Endothelial cell of umbilical vein (primary cell): ENCODE measurements around the gene MLF2. TPM values are rescaled to one million over a fixed set of nuclear protein-coding genes. Genes with fewer than 3 reads are reported as not detected.

Experiments
- BruUV-seq: library from RNA; stranded (reverse); fragments of 400-500 nt; replicated peaks from 2 replicates; lab custom pipeline; 2021; lab: Mats Ljungman, UMichigan
- CTCF ChIA-PET: fragments of 300-600, 350-600 bp; sonication (Branson Sonifier 250); formaldehyde crosslinking; loops from one replicate; lab custom pipeline; 2021; ENCODE audit warnings: antibody characterized with exemption, inconsistent platforms; lab: Charles Lee
- POLR2A ChIA-PET: fragments of 300-600, 350-600 bp; sonication (Branson Sonifier 250); formaldehyde crosslinking; loops from one replicate; lab custom pipeline; 2021; ENCODE audit warnings: antibody characterized with exemption, inconsistent platforms; lab: Charles Lee
- DNase-seq: peaks from one replicate; pipeline ENCODE4 v3.0.0-alpha.2; 2011; ENCODE audit warnings: low read depth, low spot score
- FAIRE-seq: peaks from 2 replicates; lab custom pipeline; 2011; peaks lifted over from hg19 to GRCh38; lab: Jason Lieb, UNC
- H2AFZ ChIP-seq: 2 replicates; pipeline ENCODE4 v1.6.0; 2012; ENCODE audit warnings: low read depth, low read length, control low read depth, inconsistent platforms
- H3K27ac ChIP-seq: 2 replicates; pipeline ENCODE4 v1.5.1; 2011; ENCODE audit warnings: low read depth, mild to moderate bottlenecking, control low read depth, low read length, moderate library complexity; ENCODE audit not compliant: insufficient read depth
- H3K27me3 ChIP-seq, 2 experiments: 2 replicates each; pipeline versions ENCODE4 v1.6.0 to v1.6.1; 2011; ENCODE audit warnings: low read length in 2 of 2, mixed read lengths in 1 of 2; ENCODE audit not compliant: control insufficient read depth in 2 of 2, insufficient read depth in 2 of 2
- H3K36me3 ChIP-seq, 2 experiments: 2 replicates in 1 of 2; 3 replicates in 1 of 2; pipeline ENCODE4 v1.5.1; 2011; ENCODE audit warnings: low read length in 2 of 2, mild to moderate bottlenecking in 1 of 2, moderate library complexity in 1 of 2; ENCODE audit not compliant: control insufficient read depth in 2 of 2, insufficient read depth in 2 of 2; ENCODE audit errors: extremely low read depth in 1 of 2
- H3K4me1 ChIP-seq: 3 replicates; pipeline ENCODE4 v1.5.1; 2011; ENCODE audit warnings: mild to moderate bottlenecking, low read length; ENCODE audit not compliant: control insufficient read depth, insufficient read depth; ENCODE audit errors: extremely low read depth
- H3K4me2 ChIP-seq: 2 replicates; pipeline ENCODE4 v1.6.1; 2011; ENCODE audit warnings: low read length, control low read depth, mixed read lengths; ENCODE audit not compliant: insufficient read depth
- H3K4me3 ChIP-seq, 3 experiments: fragments of 200-600 bp in 1 of 3; sonication (generic), shearing (Covaris generic) in 1 of 3; replicated peaks in 1 of 3; 2 replicates each; pipeline ENCODE4 v1.5.1; 2011 to 2016; ENCODE audit warnings: control low read depth in 3 of 3, low read length in 3 of 3, mild to moderate bottlenecking in 2 of 3, inconsistent platforms in 1 of 3, low read depth in 1 of 3, moderate library complexity in 1 of 3; ENCODE audit not compliant: insufficient read depth in 1 of 3
- H3K79me2 ChIP-seq: 2 replicates; pipeline ENCODE4 v1.6.0; 2012; ENCODE audit warnings: low read length, inconsistent platforms; ENCODE audit not compliant: control insufficient read depth, insufficient read depth
- H3K9ac ChIP-seq: replicated peaks from 2 replicates; pipeline ENCODE3; 2011; ENCODE audit warnings: low read length, control low read depth; ENCODE audit not compliant: insufficient read depth; ENCODE audit errors: extremely low read depth
- H3K9me1 ChIP-seq: replicated peaks from 3 replicates; pipeline ENCODE4 v1.6.0; 2011; ENCODE audit warnings: mild to moderate bottlenecking, low read length; ENCODE audit not compliant: control insufficient read depth, insufficient read depth; ENCODE audit errors: extremely low read depth
- H3K9me3 ChIP-seq: replicated peaks from 2 replicates; pipeline ENCODE4 v1.5.1; 2012; ENCODE audit warnings: low read length, inconsistent platforms; ENCODE audit not compliant: control insufficient read depth, insufficient read depth
- H4K20me1 ChIP-seq: replicated peaks from 2 replicates; pipeline ENCODE3; 2011; ENCODE audit warnings: mild to moderate bottlenecking, low read length; ENCODE audit not compliant: control insufficient read depth, insufficient read depth; ENCODE audit errors: extremely low read depth
- EZH2 ChIP-seq: IDR thresholded peaks from 2 replicates; pipeline ENCODE4 v1.6.1; 2012; ENCODE audit warnings: borderline replicate concordance, low read depth, mild to moderate bottlenecking, moderate library complexity, low read length, inconsistent platforms; ENCODE audit not compliant: severe bottlenecking
- FOS ChIP-seq: IDR thresholded peaks from 2 replicates; pipeline ENCODE4 v1.6.1; 2011; ENCODE audit warnings: mild to moderate bottlenecking, low read length, moderate library complexity, borderline replicate concordance; ENCODE audit not compliant: insufficient read depth
- GATA2 ChIP-seq: IDR thresholded peaks from 2 replicates; pipeline ENCODE4 v1.7.0; 2011; ENCODE audit warnings: low read depth, mild to moderate bottlenecking, moderate library complexity, mixed read lengths, low read length; ENCODE audit not compliant: insufficient read length, insufficient read depth
- JUN ChIP-seq: IDR thresholded peaks from 2 replicates; pipeline ENCODE4 v1.6.1; 2011; ENCODE audit warnings: borderline replicate concordance, low read depth; ENCODE audit not compliant: insufficient read length, insufficient read depth
- MYC ChIP-seq: IDR thresholded peaks from one replicate; pipeline ENCODE4 v1.6.1; 2011; ENCODE audit warnings: mild to moderate bottlenecking, low read depth, low read length
- POLR2A ChIP-seq: IDR thresholded peaks from 2 replicates; pipeline ENCODE4 v1.6.1; 2012; ENCODE audit warnings: low read depth, mild to moderate bottlenecking, control low read depth, low read length
- POLR2AphosphoS5 ChIP-seq: IDR thresholded peaks from 2 replicates; pipeline ENCODE4 v1.6.1; 2012; ENCODE audit warnings: low read depth, mild to moderate bottlenecking, control low read depth, low read length, moderate library complexity; ENCODE audit not compliant: insufficient read depth
- dilution Hi-C: fragments of 300-500 bp; cut with MboI; formaldehyde crosslinking; loops from one replicate; pipeline ENCODE4 v1.15.0; 2019; ENCODE audit warnings: low sequenced_read_pairs; ENCODE audit not compliant: extremely low pct_ligation_motif_present
- intact Hi-C: fragments of 100-400 bp; cut with micrococcal nuclease; formaldehyde crosslinking; loops from one replicate; pipeline ENCODE4 v1.10.0; 2022
- polyA plus RNA-seq, 4 experiments: library from polyadenylated mRNA; depleted of rRNA in 3 of 4; stranded (reverse) in 3 of 4; unstranded in 1 of 4; fragments of >200 nt; gene quantifications; 2 replicates each; pipeline versions ENCODE4 v1.2.1 to v1.2.3, GENCODE V29; 2011 to 2012; ENCODE audit warnings: missing spikeins in 1 of 4
- total RNA-seq: library from RNA; stranded (reverse); gene quantifications from 2 replicates; pipeline ENCODE4 v1.2.3, GENCODE V29; 2021
- TF ChIP-seq, protein P1 (sequence below): IDR thresholded peaks from 2 replicates; pipeline ENCODE4 v1.6.1; 2011; ENCODE audit not compliant: insufficient read depth, insufficient read length
- TF ChIP-seq, protein P2 (sequence below), 2 donors: IDR thresholded peaks; 1 replicate in 1 of 2; 2 replicates in 1 of 2; pipeline ENCODE4 v1.5.1; 2011; ENCODE audit warnings: low read length in 2 of 2, mild to moderate bottlenecking in 2 of 2, moderate library complexity in 2 of 2, control low read depth in 1 of 2, inconsistent platforms in 1 of 2, low read depth in 1 of 2; ENCODE audit not compliant: insufficient read depth in 1 of 2; ENCODE audit errors: extremely low read depth in 1 of 2

MLF2 gene
- total and polyA plus RNA-seq, 2 donors (not counting 3 experiments of a cell fraction or from before 2014, with no cell fraction given) = 147 to 306 TPM

DNA sequence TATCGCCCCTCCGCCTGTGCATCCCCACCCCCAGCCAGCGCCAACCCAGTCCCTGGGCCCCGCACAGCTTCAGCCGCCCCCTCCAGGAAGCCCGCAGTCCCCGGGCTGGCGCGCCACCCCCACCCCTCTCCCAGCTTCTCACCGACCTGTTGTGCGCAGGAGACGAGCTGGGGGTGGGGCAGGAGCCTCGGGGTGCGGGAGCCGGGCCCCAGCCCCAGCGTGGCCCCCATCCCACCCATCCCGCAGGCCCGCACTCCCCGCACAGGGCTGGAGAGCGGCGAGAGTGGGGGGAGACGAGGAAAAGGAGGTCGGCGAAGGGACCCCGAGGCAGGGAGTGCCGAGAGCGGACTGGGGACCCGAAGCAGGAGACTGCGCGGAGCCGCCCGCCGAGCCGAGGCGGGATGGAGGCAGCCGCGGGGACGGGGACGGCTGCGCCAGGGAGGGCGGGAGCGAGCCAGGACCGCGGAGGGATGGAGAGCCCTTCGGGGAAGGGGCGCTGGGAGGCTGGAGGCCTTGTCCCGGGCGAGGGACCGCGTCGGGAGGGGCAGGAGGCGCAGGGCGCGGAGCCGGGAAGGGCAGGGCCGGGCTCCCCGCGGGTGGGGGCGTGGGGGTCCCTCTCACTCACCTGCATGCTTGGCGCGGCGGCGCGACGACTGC lies 52.8 kb downstream of the MLF2 start:
- H3K27me3 ChIP-seq = peaks cover 33 to 47% of the 10 kb centered on the region in 2 experiments
- FAIRE-seq = no peak

More for the DNA sequence above, 52.8 kb downstream of the MLF2 start:
- ChIA-PET POLR2A (no interaction called here), CTCF (interaction anchor here (2.5 kb wide), 1 partner anchor 16 kb away, joined by 10 read pairs; no protein-coding TSS in a partner anchor)
- Histone ChIP-seq H3K9me1 (no peaks in the 10 kb centered on the region), H2AFZ (peak overlapping the region; percentile 65), H3K4me3 (peak overlapping the region; percentile 6 to 46 (median 28)), H4K20me1 (no peaks in the 10 kb centered on the region), H3K9me3 (no peaks in the 10 kb centered on the region), H3K27ac (no peak overlapping the region), H3K79me2 (no peaks in the 10 kb centered on the region), H3K4me1 (peaks cover 4% of the 10 kb centered on the region), H3K36me3 (no peaks in the 10 kb centered on the region), H3K9ac (no peak overlapping the region), H3K4me2 (peak overlapping the region; percentile 25)
- DNase-seq = no peak
- BruUV-seq = no TSS peak
- dilution Hi-C loops = no loop called here
- intact Hi-C loops = loop anchor here (1.0 to 5.0 kb wide), 2 partner anchors 11 to 148 kb away; partner anchors contain the start of gene ZNF384
- no peak for TF ChIP-seq JUN
- TF ChIP-seq, protein P1, sequence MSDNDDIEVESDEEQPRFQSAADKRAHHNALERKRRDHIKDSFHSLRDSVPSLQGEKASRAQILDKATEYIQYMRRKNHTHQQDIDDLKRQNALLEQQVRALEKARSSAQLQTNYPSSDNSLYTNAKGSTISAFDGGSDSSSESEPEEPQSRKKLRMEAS = no peak
- TF ChIP-seq EZH2 = peak; percentile 90
- no peak for TF ChIP-seq GATA2
- TF ChIP-seq, protein P2, sequence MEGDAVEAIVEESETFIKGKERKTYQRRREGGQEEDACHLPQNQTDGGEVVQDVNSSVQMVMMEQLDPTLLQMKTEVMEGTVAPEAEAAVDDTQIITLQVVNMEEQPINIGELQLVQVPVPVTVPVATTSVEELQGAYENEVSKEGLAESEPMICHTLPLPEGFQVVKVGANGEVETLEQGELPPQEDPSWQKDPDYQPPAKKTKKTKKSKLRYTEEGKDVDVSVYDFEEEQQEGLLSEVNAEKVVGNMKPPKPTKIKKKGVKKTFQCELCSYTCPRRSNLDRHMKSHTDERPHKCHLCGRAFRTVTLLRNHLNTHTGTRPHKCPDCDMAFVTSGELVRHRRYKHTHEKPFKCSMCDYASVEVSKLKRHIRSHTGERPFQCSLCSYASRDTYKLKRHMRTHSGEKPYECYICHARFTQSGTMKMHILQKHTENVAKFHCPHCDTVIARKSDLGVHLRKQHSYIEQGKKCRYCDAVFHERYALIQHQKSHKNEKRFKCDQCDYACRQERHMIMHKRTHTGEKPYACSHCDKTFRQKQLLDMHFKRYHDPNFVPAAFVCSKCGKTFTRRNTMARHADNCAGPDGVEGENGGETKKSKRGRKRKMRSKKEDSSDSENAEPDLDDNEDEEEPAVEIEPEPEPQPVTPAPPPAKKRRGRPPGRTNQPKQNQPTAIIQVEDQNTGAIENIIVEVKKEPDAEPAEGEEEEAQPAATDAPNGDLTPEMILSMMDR (IDR thresholded peaks at IDR 0.05; ENCODE audit: extremely low read depth in 1 of 2, insufficient read depth in 1 of 2, low read depth in 1 of 2, low read length in 2 of 2) = no peak
- no peak for TF ChIP-seq POLR2AphosphoS5
- no peak for TF ChIP-seq FOS
- no peak for TF ChIP-seq MYC
- TF ChIP-seq POLR2A = no peak
